Ammon's horn (tissue), 1 donor: ENCODE measurements around the gene RRM2.
"Not testable (repeated sequence)": the region's sequence is repeated elsewhere in the genome, so short reads cannot be mapped to it uniquely, and the experiment has no call there.

ENCODE experiments used
- DNase-seq: peaks from one replicate; pipeline ENCODE4 v3.0.0-alpha.2; 2016; ENCODE audit warnings: low spot score

The RRM2 gene

DNA sequence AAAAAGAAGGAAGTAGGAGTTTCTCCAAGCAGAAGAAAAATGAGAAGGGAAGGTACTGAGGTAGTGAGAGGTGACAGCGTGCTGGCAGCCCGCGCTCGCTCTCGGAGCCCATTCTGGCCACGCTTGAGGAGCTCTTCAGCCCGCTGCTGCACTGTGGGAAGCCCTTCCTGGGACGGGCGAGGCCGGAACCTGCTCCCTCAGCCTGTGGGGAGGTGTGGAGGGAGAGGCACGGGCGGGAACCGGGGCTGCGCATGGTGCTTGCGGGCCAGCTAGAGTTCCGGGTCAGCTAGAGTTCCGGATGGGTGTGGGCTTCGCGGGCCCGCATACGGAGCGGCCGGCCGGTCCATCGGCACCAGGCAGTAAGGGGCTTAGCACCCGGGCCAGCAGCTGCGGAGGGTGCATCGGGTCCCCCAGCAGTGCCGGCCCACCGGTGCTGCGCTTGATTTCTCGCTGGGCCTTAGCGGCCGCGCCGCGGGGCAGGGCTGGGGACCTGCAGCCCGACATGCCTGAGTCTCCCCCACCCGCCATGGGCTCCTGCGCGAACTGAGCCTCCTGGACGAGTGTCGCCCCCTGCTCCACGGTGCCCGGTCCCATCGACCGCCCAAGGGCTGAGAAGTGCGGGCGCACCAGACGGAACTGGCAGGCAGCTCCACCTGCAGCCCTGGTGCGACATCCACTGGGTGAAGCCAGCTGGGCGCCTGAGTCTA, 31.2 kb upstream of the RRM2 start:
- no peak for DNase-seq

DNA sequence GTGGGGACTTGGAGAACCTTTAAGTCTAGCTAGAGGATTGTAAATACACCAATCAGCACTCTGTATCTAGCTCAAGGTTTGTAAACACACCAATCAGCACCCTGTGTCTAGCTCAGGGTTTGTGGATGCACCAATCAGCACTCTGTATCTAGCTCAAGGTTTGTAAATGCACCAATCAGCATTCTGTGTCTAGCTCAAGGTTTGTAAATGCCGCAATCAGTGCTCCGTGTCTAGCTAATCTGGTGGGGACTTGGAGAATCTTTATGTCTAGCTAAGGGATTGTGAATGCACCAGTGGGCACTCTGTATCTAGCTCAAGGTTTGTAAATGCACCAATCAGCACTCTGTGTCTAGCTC, 30.7 kb upstream of the RRM2 start:
- not testable (repeated sequence) for DNase-seq

DNA sequence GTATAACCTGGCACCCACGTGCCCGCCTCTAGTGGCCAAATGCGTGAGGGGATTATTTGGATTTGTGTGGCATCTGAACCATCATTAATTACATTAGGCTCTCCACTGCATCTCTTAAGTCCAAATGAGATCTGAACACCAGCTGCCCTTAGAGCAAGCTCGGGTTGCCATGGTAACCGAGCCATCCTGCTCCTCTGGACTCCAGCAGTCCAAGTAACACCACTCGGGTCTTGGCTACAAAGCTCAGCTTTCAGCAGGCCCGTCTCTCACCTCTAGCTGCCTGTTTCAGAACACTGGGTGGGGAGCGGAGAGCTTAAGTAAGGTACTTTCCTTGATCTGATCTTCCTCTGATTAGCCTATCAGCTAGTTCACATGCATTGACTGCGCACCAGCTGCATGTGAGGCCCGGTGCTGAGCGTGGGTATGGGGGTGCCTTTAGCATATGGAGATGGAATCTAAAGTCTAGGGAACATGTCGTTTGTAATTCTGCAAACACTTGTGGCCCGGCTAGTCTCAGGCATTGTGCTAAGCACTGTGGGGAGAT, 28.2 kb upstream of the RRM2 start:
- DNase-seq = peak; percentile 36

DNA sequence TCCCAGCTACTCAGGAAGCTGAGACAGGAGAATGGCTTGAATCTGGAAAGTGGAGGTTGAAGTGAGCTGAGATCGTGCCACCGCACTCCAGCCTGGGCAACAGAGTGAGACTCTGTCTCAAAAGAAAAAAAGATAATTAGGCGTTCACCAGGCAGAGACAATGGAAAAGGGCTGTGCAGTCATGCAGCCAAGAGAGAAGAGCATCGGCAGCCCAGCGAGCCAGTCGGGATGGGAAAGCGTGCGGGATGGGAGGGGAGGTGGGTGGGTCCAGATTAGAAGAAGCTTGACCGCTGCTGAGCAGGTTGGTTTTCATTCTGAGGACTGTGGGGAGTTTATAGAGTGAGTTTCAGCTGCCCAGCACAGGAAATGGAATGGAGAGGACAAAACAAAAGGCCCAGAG, 27.4 kb upstream of the RRM2 start:
- no peak for DNase-seq

DNA sequence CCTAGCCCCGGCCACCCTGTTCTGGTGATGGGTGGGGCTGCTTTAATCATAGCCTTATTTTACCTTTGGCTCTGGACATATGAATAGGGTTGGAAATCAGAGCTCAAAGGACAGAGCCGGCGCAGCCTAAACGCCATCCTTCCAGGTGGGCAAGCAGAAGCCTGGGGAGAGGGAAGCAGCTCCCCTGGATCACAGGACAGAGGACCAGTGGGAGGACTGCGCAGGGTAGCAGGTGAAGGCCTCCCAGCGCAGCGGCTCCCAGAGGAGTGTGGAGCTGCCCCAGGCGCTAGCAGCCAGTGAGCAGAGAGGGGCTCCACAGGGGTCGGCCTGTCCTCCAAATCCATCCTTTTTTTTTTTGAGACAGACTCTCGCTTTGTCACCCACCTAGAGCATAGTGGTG, 25.9 kb upstream of the RRM2 start:
- no peak for DNase-seq

DNA sequence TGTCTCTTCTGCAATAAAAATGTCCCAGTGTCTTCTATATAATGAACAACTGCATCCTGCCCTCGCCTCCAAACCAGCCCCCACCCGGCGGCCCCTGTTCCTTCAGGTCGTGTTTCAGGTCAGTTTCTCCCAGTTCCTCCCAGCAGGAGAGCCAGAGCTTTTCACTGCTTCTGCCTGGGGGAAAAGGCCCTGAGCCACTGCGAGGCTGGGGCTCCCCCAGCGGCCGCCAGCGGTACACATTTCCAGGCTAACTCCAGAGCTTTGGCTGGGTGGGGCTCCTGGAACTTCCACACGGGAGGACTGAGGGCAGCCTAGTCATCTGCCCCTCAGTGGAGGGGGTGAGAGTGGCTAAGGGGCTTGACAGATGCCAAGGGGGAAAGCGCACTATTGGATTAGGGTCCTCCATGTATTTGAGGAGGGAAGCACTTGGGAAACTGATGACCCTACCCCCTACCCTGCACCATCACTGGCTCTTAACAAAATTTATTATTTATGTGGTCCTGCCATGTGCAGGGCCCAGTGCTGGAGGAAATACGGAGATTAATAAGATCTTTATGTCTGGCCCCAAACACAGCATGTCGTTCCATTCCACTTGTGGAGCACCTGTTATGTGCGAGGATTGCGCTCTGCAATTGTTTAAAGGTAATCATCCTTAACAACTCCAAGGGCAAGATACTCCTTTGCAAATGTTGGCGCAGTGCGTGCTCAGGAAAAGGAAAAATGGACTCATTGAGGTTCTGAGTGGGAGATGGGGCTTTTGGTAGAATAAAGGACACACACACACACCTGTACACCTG, 25.0 kb upstream of the RRM2 start:
- DNase-seq = peak; percentile 75

DNA sequence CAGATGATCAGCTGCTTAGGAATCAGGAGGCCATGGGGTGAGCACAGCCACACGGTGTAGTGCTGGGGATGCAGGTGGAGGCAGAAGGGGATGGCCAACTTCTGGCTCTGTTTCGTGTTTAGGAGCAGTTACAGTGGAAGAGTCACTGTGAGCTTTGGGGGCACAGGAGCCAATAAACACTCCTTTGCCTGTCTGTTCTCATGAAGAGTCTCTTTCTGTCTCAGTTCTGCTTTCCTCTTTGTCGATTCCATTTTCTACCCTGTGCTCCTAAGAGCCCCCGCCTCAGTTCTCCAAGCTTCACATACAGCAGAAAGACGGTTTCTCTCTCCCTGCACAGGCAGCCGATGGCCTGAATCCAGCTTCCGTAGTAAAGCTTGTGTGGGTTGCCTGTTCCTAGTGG, 21.0 kb upstream of the RRM2 start:
- no peak for DNase-seq

DNA sequence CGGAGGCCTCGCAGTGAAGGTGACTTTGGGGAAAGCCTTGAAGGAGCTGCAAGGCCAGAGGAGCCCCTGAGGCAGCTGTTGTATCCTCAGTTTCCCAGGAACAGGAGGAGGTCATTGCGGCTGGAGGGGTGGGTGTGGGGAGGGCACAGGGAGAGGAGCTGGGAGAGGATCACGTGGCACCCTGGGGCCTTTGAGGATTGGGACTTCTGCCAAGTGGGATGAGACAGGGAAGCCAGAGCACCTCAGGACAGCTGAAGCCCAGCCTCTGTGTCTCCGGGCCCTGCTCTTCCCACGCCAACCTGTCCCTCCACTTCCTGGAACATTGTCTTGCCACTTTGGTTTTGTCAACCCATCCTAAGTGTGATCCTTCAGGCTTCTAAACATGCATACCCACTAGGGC, 19.4 kb upstream of the RRM2 start:
- DNase-seq = no peak

DNA sequence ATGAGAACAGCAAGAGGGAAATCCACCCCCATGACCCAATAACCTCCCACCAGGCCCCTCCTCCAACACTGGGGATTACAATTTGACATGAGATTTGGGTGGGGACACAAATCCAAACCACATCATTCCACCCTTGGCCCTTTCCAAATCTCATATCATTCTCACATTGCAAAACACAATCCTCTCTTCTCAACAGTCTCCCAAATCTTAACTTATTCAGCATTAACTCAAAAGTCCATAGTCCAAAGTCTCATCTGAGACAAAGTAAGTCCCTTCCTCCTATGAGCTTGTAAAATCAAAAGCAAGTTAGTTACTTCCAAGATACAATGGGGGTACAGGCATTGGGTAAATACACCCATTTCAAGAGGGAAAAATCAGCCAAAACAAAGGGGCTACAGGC, 17.6 kb upstream of the RRM2 start:
- DNase-seq = not testable (repeated sequence)

DNA sequence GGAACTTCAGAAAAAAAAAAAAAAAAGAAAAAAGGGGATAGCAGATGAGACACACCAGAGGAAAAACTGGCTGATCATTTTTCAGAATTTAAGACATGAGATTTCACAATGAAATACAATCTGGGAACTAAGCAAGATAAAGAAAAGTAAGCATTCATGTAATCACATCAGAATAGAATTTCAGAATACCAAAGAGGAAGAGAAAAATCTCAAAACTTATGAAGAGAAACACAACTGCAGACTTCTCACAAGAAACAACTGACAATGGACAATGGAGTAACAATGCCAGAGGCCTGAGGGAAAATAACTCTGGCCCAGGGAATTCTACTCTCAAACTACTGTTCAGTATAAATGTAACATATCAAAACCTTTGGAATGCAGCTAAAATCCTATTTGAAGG, 13.2 kb upstream of the RRM2 start:
- no peak for DNase-seq

DNA sequence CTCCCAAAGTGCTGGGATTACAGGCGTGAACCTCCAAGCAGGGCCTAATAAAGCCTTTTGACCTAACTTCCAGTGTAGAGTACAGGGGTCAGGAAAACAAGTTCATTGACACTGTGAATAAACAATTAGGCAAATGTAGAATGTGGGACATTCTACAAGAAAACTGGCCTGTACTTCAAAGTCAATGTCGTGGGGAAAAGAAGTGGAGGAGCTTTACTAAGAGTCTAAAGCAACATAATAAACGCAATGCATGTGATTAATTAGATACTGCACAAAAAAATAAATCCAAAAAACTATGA, 3.6 kb upstream of the RRM2 start:
- no peak for DNase-seq

DNA sequence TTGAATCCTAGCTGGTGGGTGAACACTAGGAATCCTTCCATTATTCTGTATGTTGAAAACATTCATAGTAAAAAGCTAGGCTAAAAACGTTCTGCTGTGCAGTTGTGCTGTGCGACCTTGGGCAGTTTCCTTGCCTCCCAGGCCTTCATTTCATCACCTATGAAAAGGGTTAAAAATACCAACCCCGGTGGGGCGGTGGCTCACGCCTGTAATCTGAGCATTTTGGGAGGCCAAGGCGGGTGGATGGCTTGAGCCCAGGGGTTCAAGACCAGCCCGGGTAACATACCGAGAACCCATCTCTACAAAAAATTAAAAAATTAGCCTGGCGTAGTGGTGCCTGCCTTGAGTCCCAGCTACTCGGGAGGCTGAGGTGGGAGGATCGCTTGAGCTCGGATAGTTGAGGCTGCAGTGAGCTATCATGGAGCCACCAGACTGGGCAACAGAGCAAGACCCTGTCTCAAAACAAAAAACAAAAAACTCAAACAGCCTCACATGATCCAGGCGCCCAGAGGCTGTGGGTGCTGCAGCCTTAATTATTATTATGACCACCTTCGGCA, 2.9 kb upstream of the RRM2 start:
- no peak for DNase-seq

DNA sequence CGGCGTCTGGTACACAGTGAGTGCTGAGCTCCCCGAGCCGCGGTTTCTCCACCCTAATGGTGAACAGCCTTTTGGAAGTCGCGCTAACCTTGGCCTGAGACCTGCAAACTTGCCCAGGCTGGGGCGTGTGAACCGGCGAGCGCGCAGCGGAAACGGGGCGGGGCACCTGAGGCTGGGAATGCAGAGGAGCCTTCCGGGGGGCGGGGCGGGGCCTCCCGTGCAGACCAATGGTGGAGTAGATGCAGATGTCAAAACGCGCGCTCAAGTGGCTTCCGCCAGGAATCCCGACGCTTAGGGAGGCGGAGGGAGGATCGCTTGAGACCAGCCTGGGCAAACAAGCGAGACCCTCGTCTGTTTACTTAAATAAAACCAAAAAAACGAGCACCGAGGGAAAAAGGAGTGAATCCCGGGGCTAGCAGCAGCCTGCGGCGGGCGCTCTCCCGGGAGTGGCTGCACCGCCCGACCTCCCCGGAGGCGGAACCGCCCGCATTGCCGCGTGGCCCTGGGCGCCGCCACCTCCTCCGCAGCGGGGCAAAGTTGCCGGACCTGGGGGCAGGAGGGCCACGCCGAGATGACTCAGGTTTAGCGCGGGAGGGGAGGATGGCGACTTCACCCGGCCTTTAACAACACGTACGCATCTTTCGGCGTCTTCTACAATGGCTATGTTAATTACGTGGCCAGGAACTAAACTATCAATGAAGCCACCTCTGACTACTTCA, 2.2 kb upstream of the RRM2 start:
- DNase-seq = peak; percentile 87

DNA sequence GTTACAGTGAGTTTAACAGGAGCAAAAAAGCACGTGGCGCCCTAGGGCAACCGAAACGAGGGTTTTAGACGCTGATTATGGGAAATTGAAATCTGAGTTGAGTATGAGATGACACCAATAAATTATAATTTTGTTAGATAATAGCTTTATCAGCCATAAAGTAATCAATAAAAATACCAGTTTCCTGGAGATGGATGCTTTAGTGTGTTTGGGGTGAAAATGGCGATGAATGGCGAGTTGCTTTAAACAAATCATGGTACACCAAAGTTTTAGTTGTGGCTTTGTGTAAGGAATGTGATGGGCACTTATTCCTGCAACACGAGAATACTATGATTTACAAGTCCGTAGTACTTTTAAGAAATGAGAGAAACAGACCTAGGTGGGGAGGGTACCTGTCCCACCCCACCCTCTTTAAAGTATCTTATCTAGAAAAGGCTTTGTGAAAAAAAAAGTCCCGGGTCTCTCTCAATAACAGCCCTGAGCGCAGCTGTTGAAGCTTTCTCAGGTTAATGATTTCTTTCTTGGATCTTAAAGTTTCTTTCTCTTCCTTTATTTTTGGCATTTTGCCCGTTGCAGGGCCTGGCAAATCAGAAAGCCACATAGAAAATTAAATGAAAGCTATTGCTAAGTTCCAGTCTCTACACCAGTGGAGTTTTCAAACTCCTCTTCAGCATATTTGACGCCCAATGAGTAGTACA, 1.5 kb upstream of the RRM2 start:
- no peak for DNase-seq

DNA sequence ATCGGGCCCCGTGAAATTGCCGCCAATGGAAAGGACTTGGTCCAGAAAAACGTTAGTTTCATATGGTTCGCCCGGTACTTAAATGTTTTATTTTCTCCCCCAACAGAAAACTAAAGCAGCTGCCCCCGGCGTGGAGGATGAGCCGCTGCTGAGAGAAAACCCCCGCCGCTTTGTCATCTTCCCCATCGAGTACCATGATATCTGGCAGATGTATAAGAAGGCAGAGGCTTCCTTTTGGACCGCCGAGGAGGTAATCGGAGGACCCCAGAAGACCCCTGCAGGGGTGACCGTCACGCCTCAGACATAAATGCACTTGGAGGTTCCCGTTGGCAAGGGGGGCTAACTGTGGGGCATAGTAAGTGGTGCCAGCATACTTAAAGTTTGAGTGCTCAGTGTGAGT, 742 bp downstream of the RRM2 start:
- no peak for DNase-seq

DNA sequence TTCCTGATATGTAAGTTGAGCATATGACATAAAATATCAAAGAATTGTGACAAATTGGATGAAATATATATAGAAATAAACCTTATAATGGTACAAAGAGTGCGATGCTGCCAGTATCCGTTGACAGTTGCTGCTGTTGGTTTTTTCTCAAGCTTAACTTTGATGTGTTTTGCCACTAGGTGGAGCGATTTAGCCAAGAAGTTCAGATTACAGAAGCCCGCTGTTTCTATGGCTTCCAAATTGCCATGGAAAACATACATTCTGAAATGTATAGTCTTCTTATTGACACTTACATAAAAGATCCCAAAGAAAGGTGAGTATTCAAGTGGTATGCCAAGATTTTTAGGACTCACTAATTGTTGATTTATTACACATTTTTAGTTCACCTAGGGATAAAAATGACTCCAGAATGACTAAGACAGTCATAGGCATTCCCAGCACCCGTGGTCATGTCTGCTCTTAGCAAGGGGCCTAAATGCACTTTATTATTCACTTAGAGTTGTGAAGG, 2.1 kb downstream of the RRM2 start:
- peak; percentile 83 for DNase-seq

DNA sequence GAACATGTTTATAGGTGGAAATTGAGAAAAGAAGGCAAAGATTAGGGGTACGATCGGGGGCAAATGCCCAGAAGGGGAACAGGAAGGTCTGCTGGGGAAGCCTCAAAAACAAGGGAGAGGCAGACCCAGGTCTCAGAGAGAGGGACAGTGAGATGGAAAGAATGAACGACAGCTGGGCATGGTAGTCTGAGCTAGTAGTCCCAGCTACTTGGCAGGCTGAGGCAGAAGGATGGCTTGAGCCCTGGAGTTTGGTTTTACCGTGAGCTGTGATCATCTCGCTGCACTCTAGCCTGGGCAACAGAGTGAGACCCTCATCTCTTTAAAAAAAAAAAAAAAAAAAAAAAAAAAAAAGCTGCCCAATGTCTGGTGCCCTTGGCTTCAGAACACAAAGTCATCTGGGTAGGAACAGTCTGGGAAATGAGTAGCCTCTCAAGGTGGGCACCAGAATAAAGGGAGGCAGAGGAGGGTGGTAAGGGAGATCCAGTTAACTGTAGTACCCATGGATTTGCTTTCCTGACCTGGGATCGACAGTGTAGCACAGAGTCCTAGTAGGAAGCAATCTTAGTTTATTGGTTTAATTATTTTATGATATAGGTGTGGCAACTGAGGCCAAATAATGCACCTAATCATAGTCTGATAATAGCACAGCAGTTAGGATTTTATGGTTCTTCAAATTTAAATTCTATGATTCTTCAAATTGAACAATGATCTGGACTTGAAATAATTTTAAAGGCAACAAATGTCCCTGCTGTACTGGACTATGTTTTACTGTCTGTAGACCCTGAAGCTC, 3.5 kb downstream of the RRM2 start:
- no peak for DNase-seq

DNA sequence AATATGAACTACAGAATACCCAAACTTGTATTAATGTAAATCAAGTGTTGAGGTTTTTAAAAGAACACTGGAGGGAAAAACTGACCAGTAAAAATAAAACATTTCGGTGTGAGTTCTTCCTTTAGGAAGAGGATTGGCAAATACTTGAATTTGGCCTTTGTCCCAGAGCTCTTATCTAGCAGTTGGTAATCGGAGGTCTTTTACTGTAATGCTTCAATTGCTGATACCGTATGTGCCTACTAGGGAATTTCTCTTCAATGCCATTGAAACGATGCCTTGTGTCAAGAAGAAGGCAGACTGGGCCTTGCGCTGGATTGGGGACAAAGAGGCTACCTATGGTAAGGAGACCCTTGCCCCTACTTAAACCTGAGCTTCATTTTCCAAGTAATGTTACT, 4.1 kb downstream of the RRM2 start:
- DNase-seq = no peak

DNA sequence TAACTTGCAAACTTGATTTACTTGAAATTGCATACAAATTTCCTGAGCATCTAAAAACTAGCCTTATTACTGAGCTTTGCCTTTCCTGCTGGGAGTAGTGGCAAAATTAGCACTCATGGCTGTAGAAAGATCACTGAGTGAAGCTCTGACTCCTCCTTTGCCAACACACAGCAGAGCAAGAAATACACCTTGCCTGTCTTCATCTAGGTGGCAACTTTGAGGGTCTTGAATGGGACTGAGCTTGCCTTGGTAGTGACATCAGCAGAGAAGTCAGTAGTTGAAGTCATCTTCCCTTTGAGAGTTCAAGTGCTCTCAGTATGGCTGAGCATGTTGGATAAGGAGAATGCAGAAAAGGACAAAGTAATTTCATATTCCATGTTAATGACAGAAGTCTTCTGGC, 5.9 kb downstream of the RRM2 start:
- no peak for DNase-seq

DNA sequence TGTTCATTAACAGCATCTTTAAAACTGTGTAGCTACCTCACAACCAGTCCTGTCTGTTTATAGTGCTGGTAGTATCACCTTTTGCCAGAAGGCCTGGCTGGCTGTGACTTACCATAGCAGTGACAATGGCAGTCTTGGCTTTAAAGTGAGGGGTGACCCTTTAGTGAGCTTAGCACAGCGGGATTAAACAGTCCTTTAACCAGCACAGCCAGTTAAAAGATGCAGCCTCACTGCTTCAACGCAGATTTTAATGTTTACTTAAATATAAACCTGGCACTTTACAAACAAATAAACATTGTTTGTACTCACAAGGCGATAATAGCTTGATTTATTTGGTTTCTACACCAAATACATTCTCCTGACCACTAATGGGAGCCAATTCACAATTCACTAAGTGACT, 7.0 kb downstream of the RRM2 start:
- no peak for DNase-seq

DNA sequence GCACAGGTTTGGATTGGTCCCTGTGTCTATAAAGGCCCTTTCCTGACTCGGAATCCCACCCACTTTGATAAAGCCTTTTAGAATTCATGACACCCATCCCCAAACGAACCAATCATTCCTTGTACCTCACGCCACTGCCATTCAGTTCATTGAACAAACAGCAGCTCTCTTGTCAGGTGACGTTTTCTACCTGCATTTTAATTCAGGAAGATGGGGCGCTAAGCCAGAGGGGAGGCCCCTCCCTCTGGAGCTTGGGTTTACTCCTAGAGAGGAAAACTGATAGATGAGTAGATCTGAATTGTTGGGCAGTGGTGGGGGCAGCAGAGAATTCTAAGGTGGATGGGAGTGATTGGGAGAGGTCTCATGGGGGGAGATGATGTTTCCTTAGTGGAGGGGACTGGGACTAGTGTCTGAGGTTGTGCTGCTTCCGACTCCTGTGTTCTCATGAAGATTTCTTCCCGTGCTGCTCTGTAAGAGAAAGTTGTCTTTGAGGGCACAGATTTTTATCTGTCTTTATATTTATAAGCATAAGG, 9.6 kb downstream of the RRM2 start:
- DNase-seq = no peak
